HG03442 (cell line): Measurements from ENCODE around the gene XAGE5.
"Not testable (repeated sequence)": the region's sequence is repeated elsewhere in the genome, so short reads cannot be mapped to it uniquely, and the experiment has no call there.

Experiments
- ATAC-seq: cut with Tn5 transposase; IDR thresholded peaks from one replicate; pipeline ENCODE4 v1.9.1; 2021; ENCODE audit warnings: mild to moderate bottlenecking, moderate library complexity; ENCODE audit not compliant: unreplicated experiment

Gene XAGE5

GRCh38 chrX:52811065-52811625 is at the start of gene XAGE5:
Gene XAGE5 (plus strand): TSS chrX:52811287. CDS start chrX:52812567, 1,280 bp downstream.
- no peak for ATAC-seq

- not testable (repeated sequence) for ATAC-seq
Measured at GRCh38 chrX:52765983-52766382, 45.1 kb upstream of the XAGE5 start.

- not testable (repeated sequence) for ATAC-seq
Measured at GRCh38 chrX:52773504-52773903, 37.6 kb upstream of the XAGE5 start.

GRCh38 chrX:52797327-52797726 is 13.8 kb upstream of the XAGE5 start, which contains the start of gene SPANXN5:
Gene SPANXN5 (minus strand): TSS chrX:52797427. CDS start chrX:52797348, 79 bp downstream.
- ATAC-seq: not testable (repeated sequence)

- ATAC-seq: not testable (repeated sequence)
Measured at GRCh38 chrX:52804876-52805275, 6.2 kb upstream of the XAGE5 start.

- no peak for ATAC-seq
Measured at GRCh38 chrX:52819788-52820187, 8.7 kb downstream of the XAGE5 start.

- no peak for ATAC-seq
Measured at GRCh38 chrX:52821079-52821760, 10.1 kb downstream of the XAGE5 start.

GRCh38 chrX:52824608-52825007 is 13.5 kb downstream of the XAGE5 start:
- ATAC-seq: no peak

GRCh38 chrX:52830551-52830950 is 19.5 kb downstream of the XAGE5 start:
- ATAC-seq: no peak

GRCh38 chrX:52839137-52839536 is 28.1 kb downstream of the XAGE5 start:
- no peak for ATAC-seq

- ATAC-seq: not testable (repeated sequence)
Measured at GRCh38 chrX:52843619-52844018, 32.5 kb downstream of the XAGE5 start.

GRCh38 chrX:52852110-52852860 is 41.2 kb downstream of the XAGE5 start:
- ATAC-seq: no peak

GRCh38 chrX:52856991-52857525 is 46.0 kb downstream of the XAGE5 start:
- ATAC-seq: not testable (repeated sequence)

GRCh38 chrX:52865343-52865998 is 54.4 kb downstream of the XAGE5 start:
- no peak for ATAC-seq
